ENCODE results near the gene ADGRB2. TPM values are rescaled to one million over a fixed set of nuclear protein-coding genes. Genes with fewer than 3 reads are reported as not detected.

The ADGRB2 gene
- polyA plus RNA-seq, 3 donors, result not detected

- H3K9me3 Mint-ChIP-seq, result peaks cover 0 to 16% (median 9%) of the 10 kb centered on the region in 7 donors
- no peak for DNase-seq
- TF ChIP-seq CTCF (IDR thresholded peaks at IDR 0.05), result no peak
- peaks cover 5 to 9% of the 10 kb centered on the region in 2 donors for H3K36me3 Mint-ChIP-seq
- H3K4me2 ChIP-seq (replicated peaks; ENCODE audit: extremely low read depth, low read length, poor library complexity, severe bottlenecking), result no peak overlapping the region
- H3K79me2 ChIP-seq (ENCODE audit: insufficient read depth, low read length), result no peaks in the 10 kb centered on the region
- H4K20me1 ChIP-seq (ENCODE audit: insufficient read depth, low read length), result no peaks in the 10 kb centered on the region
- H3K36me3 ChIP-seq (replicated peaks in 1 of 2; ENCODE audit: control insufficient read depth in 1 of 2, insufficient read depth in 2 of 2, low read length in 2 of 2), result no peaks in the 10 kb centered on the region
- H3K27ac Mint-ChIP-seq, result no peak overlapping the region
- H3K27me3 ChIP-seq (ENCODE audit: control insufficient read depth in 2 of 2, insufficient read depth in 2 of 2, low read length in 2 of 2), result peaks cover 36 to 65% of the 10 kb centered on the region in 2 donors
- H2AFZ ChIP-seq (ENCODE audit: insufficient read depth, low read depth, low read length, poor library complexity, severe bottlenecking), result no peak overlapping the region
- 92% methylated on average over 4 of the region's 5 CpGs for WGBS (ENCODE audit: insufficient coverage)
- intact Hi-C loops (cut with micrococcal nuclease), result loop anchor here in 1 of 2 donors (2.0 kb wide), 1 partner anchor 53 kb away; no protein-coding TSS in a partner anchor
- peaks cover 72 to 81% (median 72%) of the 10 kb centered on the region in 3 donors for H3K27me3 Mint-ChIP-seq (ENCODE audit: low read depth in 3 of 3)
- no peak overlapping the region for H3K9ac ChIP-seq (ENCODE audit: insufficient read depth, low read length, poor library complexity, severe bottlenecking)
- H3K27ac ChIP-seq (ENCODE audit: low read depth in 1 of 2, low read length in 2 of 2), result no peak overlapping the region
- H3K9me3 ChIP-seq (replicated peaks in 1 of 2; ENCODE audit: control insufficient read depth in 1 of 2, insufficient read depth in 1 of 2, low read length in 2 of 2), result peaks cover 0 to 20% of the 10 kb centered on the region in 2 donors
- no peak overlapping the region for H3K4me3 ChIP-seq (replicated peaks in 1 of 3; ENCODE audit: low read depth in 2 of 3, low read length in 3 of 3)
- H3K4me1 Mint-ChIP-seq, result peaks cover 17% of the 10 kb centered on the region
- peak overlapping the region in 1 of 2 donors; percentile 74 for H3K4me3 Mint-ChIP-seq
- no peaks in the 10 kb centered on the region for H3K4me1 ChIP-seq (ENCODE audit: control insufficient read depth in 1 of 2, insufficient read depth in 2 of 2, low read length in 2 of 2)
These were observed 9.7 kb upstream of the ADGRB2 start for GRCh38 chr1:31773861-31774260.

- no peak overlapping the region for H3K4me2 ChIP-seq (replicated peaks; ENCODE audit: extremely low read depth, low read length, poor library complexity, severe bottlenecking)
- no peak overlapping the region for H3K4me3 ChIP-seq (replicated peaks in 1 of 3; ENCODE audit: low read depth in 2 of 3, low read length in 3 of 3)
- H3K27ac ChIP-seq (ENCODE audit: low read depth in 1 of 2, low read length in 2 of 2), result no peak overlapping the region
- H3K4me3 Mint-ChIP-seq, result peak overlapping the region; percentile 51 to 89
- H3K4me1 ChIP-seq (ENCODE audit: control insufficient read depth in 1 of 2, insufficient read depth in 2 of 2, low read length in 2 of 2), result no peaks in the 10 kb centered on the region
- H3K36me3 ChIP-seq (replicated peaks in 1 of 2; ENCODE audit: control insufficient read depth in 1 of 2, insufficient read depth in 2 of 2, low read length in 2 of 2), result no peaks in the 10 kb centered on the region
- H4K20me1 ChIP-seq (ENCODE audit: insufficient read depth, low read length), result no peaks in the 10 kb centered on the region
- peaks cover 17% of the 10 kb centered on the region for H3K4me1 Mint-ChIP-seq
- H2AFZ ChIP-seq (ENCODE audit: insufficient read depth, low read depth, low read length, poor library complexity, severe bottlenecking), result no peak overlapping the region
- WGBS (ENCODE audit: insufficient coverage), result 7% methylated on average over 47 of the region's 49 CpGs
- H3K36me3 Mint-ChIP-seq, result peaks cover 5 to 9% of the 10 kb centered on the region in 2 donors
- no peak overlapping the region for H3K27ac Mint-ChIP-seq
- H3K27me3 ChIP-seq (ENCODE audit: control insufficient read depth in 2 of 2, insufficient read depth in 2 of 2, low read length in 2 of 2), result peaks cover 38 to 76% of the 10 kb centered on the region in 2 donors
- no peaks in the 10 kb centered on the region for H3K79me2 ChIP-seq (ENCODE audit: insufficient read depth, low read length)
- intact Hi-C loops (cut with micrococcal nuclease), result loop anchor here in 1 of 2 donors (2.0 kb wide), 1 partner anchor 52 kb away; no protein-coding TSS in a partner anchor
- no peak overlapping the region for H3K9ac ChIP-seq (ENCODE audit: insufficient read depth, low read length, poor library complexity, severe bottlenecking)
- H3K9me3 Mint-ChIP-seq, result peaks cover 0 to 16% (median 9%) of the 10 kb centered on the region in 7 donors
- H3K27me3 Mint-ChIP-seq (ENCODE audit: low read depth in 3 of 3), result peaks cover 74 to 89% (median 80%) of the 10 kb centered on the region in 3 donors
- TF ChIP-seq CTCF (IDR thresholded peaks at IDR 0.05), result no peak
- H3K9me3 ChIP-seq (replicated peaks in 1 of 2; ENCODE audit: control insufficient read depth in 1 of 2, insufficient read depth in 1 of 2, low read length in 2 of 2), result peaks cover 0 to 20% of the 10 kb centered on the region in 2 donors
- no peak for DNase-seq
These were observed 8.6 kb upstream of the ADGRB2 start for GRCh38 chr1:31772669-31773248.

All from CD14-positive monocyte (primary cell).